GM15510 (cell line): Measurements from ENCODE around the gene RNF148.

Experiments
- POLR2A ChIP-seq: IDR thresholded peaks from 3 replicates; pipeline ENCODE4 v1.6.1; 2011; ENCODE audit warnings: borderline replicate concordance; ENCODE audit not compliant: insufficient read length; ENCODE audit errors: extremely low read depth

The RNF148 gene

DNA sequence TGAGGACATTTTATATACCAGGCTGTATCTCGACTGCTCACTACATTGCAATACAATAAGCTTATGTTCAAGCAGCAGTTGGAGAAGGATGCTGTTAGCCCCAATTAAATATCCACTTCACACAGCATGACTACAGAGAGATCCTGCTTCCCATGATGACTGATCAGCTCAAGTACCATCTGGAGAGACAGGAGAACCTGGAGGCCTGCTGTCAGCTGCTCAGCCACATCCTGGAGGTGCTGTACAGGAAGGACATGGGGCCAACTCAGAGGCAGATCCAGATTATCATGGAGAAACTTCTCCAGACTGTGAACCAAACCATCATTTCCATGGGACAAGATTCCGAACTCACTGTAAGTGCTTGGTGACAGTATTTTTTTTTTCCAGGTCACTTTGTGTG lies 26.3 kb downstream of the RNF148 start:
- no peak for TF ChIP-seq POLR2A

DNA sequence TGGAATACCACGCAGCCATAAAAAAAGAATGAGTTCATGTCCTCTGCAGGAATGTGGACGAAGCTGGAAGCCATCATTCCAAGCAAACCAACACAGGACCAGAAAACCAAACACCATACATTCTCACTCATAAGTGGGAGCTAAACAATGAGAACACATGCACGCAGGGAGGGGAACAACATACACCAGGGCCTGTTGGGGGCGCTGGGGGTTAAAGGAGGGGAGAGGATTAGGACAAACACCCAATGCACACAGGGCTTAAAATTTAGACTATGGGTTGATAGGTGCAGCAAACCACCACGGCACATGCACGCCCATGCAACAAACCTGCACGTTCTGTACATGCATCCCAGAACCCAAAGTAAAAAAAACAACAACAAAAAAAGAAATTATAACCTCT lies 27.1 kb downstream of the RNF148 start:
- no peak for TF ChIP-seq POLR2A

DNA sequence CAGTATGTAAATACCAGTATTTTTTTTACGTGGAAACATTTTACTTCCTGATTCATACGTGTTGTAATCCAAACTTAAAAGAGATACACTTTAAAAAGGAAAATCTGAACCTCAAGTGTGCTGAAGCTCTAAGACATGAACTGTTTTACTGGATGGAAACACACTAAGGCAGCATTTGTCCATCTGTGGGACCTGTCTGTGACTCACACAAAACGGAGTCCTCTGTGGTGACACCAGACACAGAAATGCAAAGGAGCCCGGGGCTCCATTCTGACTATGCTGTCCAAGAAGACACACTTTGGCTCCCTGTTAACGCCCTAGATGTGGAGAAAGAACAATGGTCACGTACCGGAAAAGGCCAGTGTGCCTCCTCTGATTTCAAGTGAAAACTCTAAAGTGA lies 27.7 kb downstream of the RNF148 start:
- no peak for TF ChIP-seq POLR2A

DNA sequence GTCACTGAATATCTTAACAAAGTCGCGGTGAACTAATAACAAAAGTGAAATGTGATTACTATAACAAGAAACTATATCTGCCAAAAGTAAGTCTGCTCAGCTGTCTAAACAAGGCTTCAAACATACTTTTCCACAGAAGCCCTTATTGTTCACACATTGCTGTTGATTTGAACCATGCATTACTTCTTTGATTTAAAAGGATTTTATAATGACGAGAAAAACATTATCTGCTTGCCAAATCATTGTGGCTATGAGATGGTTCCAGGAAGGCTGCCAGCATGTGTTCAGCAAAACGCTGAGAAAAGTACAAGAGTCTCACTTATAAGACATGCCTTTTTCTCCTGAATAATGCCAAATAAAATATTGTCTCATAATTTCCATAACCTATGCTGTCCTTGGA lies 28.2 kb downstream of the RNF148 start:
- no peak for TF ChIP-seq POLR2A

DNA sequence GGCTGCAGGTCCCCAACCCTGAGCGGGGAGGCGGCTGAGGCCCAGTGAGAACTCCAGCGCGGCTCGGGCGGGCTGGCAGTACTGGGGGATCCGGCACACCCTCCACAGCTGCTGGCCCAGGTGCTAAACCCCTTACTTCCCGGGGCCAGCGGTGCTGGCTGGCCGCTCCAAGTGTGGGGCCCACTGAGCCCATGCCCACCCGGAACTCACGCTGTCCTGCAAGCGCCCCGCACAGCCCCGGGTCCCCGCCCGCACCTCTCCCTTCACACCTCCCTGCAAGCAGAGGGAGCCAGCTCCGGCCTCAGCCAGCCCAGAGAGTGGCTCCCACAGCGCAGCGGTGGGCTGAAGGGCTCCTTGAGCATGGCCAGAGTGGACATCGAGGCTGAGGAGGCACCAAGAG lies 28.8 kb downstream of the RNF148 start:
- TF ChIP-seq POLR2A = no peak

DNA sequence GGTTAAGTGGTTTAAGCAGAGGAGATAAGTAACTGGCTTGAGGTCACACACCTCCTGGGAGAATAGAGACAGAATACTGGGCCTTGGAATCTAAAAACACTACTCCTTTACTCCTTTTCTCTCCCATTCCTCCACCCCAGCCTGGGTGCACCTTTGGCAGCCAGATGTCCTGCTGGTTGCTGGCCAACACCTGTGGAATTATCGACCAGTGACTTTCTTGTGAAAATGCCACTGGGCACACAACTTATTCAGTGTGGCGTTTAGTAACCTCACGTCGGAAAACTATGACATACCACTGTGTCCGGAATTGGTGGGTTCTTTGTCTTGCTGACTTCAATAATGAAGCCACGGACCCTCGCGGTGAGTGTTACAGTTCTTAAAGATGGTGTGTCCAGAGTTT lies 30.2 kb downstream of the RNF148 start:
- no peak for TF ChIP-seq POLR2A

DNA sequence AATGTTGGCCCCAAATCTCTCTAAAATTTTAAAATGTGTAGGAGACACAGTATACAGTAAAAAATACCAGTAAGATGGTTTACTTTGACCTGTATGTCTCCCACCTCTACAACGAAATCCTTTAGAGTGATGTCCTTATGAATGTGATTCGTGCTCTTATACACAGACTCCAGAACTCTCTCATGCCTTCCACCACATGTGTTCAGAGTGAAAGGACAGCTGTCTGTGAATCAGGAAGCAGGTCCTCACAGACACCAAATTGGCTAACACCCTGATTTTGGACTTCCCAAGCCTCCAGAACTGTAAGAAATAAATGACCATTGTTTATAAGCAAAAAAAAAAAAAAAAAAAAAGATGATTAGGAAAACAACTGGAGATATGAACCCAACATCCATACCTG lies 39.0 kb downstream of the RNF148 start:
- no peak for TF ChIP-seq POLR2A

DNA sequence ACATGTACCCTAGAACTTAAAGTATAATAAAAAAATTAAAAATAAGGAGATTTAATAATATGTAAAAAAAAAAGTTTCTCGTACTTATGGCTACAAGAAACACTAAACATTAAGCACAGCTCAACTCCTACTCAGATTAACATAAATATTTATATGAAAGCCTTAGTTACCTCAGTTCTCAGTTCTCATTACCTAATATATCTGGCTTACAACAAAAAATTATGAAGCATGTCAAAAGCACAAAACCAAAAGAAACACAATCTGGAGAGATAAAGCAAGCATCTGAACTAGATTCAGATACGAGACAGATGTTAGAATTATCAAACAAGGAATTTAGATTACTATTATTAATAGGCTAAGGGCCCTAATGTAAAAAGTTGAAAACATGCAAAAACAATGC lies 43.9 kb downstream of the RNF148 start:
- no peak for TF ChIP-seq POLR2A

DNA sequence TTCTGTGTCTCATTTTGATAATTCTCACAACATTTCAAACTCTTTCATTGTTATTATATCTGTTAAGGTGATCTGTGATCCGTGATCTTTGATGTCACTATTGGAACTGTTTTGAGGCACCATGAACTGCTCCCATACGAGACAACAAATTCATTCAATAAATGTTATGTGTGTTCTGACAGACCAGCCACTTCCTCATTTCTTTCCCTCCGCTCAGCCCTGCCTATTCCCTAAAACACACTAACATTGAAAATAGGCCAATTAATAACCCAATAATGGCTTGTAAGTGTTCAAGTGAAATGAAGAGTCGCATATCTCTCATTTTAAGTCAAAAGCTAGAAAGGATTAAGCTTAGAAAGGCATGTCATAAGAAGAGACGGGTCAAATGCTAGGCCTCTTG lies 49.0 kb downstream of the RNF148 start:
- no peak for TF ChIP-seq POLR2A

DNA sequence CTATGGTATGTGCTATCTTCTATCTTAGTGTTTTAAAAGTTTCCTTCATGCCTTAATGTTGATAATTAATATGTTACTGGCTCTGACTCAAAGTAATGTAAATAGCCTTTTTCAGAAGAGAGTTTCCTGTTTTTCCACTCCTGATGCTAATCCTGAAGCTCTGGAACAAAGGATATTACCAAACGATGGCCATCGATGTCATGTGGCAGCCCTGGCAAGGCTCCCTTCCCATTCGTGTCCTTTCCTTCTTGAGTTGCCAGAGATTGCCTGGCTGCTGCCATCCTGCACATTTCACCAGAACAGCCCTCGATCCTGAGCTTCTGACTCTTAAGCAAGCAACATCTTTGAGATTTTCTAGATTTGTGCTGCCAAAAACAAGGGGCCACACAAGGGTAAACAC lies 49.8 kb downstream of the RNF148 start:
- TF ChIP-seq POLR2A = no peak
